K562 (cell line): Measurements from ENCODE around the gene SLMAP. TPM values are rescaled to one million over a fixed set of nuclear protein-coding genes. Genes with fewer than 3 reads are reported as not detected.

Experiments used
- ATAC-seq: fragments of 200-7000 bp; cut with Tn5 transposase; 3 replicates; pipeline ENCODE4 v1.9.1; 2020; ENCODE audit warnings: moderate library complexity
- BruUV-seq: library from RNA; stranded (reverse); fragments of 400-500 nt; replicated peaks from 2 replicates; lab custom pipeline; 2021; lab: Mats Ljungman, UMichigan
- CTCF ChIA-PET: fragments of 300-600 bp; formaldehyde crosslinking; extraction: SDS; loops from one replicate; lab custom pipeline; 2021; ENCODE audit warnings: low intra/inter-chr PET ratio; lab: Yijun Ruan, JAX
- POLR2A ChIA-PET: fragments of 300-600, 350-650 bp; sonication (Branson Sonifier 250); formaldehyde crosslinking; extraction: SDS; loops from one replicate; lab custom pipeline; 2021; ENCODE audit warnings: antibody characterized with exemption, inconsistent platforms; lab: Yijun Ruan, JAX
- DNase-seq, 4 experiments: peaks; one replicate each; pipeline versions ENCODE4 v3.0.0 to v3.0.0-alpha.2; 2011 to 2018; ENCODE audit warnings: low spot score in 3 of 4, mixed read lengths in 3 of 4; ENCODE audit errors: extremely low read depth in 1 of 4
- FAIRE-seq: peaks from 2 replicates; lab custom pipeline; 2011; peaks lifted over from hg19 to GRCh38; lab: Jason Lieb, UNC
- H2AFZ ChIP-seq: 2 replicates; pipeline ENCODE4 v1.6.0; 2011; ENCODE audit warnings: low read depth, low read length, control low read depth, inconsistent platforms
- H3K27ac ChIP-seq: fragments of 200-600 bp; 3 replicates; pipeline ENCODE4 v1.8.0; 2011; ENCODE audit warnings: low read depth, mild to moderate bottlenecking, control low read depth, inconsistent platforms, low read length, moderate library complexity, mixed read lengths; ENCODE audit errors: extremely low read depth
- H3K27me3 ChIP-seq, 2 experiments: fragments of 300-600 bp in 1 of 2; 2 replicates in 1 of 2; 3 replicates in 1 of 2; pipeline versions ENCODE4 v1.6.0 to v1.8.0; 2011; ENCODE audit warnings: inconsistent platforms in 2 of 2, low read length in 2 of 2, mild to moderate bottlenecking in 1 of 2, mixed read lengths in 1 of 2, moderate library complexity in 1 of 2; ENCODE audit not compliant: control insufficient read depth in 2 of 2, insufficient read depth in 2 of 2
- H3K36me3 ChIP-seq: fragments of 300-600 bp; 3 replicates; pipeline ENCODE4 v1.8.0; 2011; ENCODE audit warnings: mild to moderate bottlenecking, low read length, inconsistent platforms; ENCODE audit not compliant: control insufficient read depth, insufficient read depth
- H3K4me1 ChIP-seq, 2 experiments: fragments of 200-600 bp in 1 of 2; replicated peaks in 1 of 2; 2 replicates in 1 of 2; 3 replicates in 1 of 2; pipeline versions ENCODE4 v1.5.1 to v1.8.0; 2011; ENCODE audit warnings: inconsistent platforms in 2 of 2, low read length in 2 of 2, mild to moderate bottlenecking in 1 of 2, mixed read lengths in 1 of 2, moderate library complexity in 1 of 2; ENCODE audit not compliant: control insufficient read depth in 2 of 2, insufficient read depth in 2 of 2
- H3K4me2 ChIP-seq: 2 replicates; pipeline ENCODE4 v1.6.1; 2011; ENCODE audit warnings: low read length, control low read depth, inconsistent platforms, mixed read lengths; ENCODE audit not compliant: insufficient read depth
- H3K4me3 ChIP-seq: fragments of 200-600 bp; sonication (generic), shearing (Covaris generic); 2 replicates; pipeline ENCODE4 v1.5.1; 2016; ENCODE audit warnings: control low read depth, inconsistent platforms
- H3K79me2 ChIP-seq: fragments of 200-600 bp; 3 replicates; pipeline ENCODE4 v1.8.0; 2011; ENCODE audit warnings: low read length, inconsistent platforms; ENCODE audit not compliant: control insufficient read depth, insufficient read depth
- H3K9ac ChIP-seq, 2 experiments: 2 replicates each; pipeline versions ENCODE4 v1.6.0 to v1.6.1; 2011; ENCODE audit warnings: low read depth in 2 of 2, low read length in 2 of 2, control low read depth in 1 of 2, inconsistent platforms in 1 of 2, mild to moderate bottlenecking in 1 of 2, mixed read lengths in 1 of 2; ENCODE audit not compliant: insufficient read depth in 1 of 2
- H3K9me1 ChIP-seq: one replicate; pipeline ENCODE4 v1.6.0; 2011; ENCODE audit warnings: inconsistent platforms, mild to moderate bottlenecking, low read length, moderate library complexity; ENCODE audit not compliant: control insufficient read depth, insufficient read depth
- H3K9me3 ChIP-seq: replicated peaks from 2 replicates; pipeline ENCODE4 v1.5.1; 2011; ENCODE audit warnings: low read depth, low read length, inconsistent platforms; ENCODE audit not compliant: control insufficient read depth, insufficient read depth
- H4K20me1 ChIP-seq: replicated peaks from 2 replicates; pipeline ENCODE4 v1.6.1; 2011; ENCODE audit warnings: low read length, inconsistent platforms, mixed read lengths; ENCODE audit not compliant: control insufficient read depth, insufficient read depth
- EHMT2 ChIP-seq: fragments of 450-650 bp; IDR thresholded peaks from 2 replicates; pipeline ENCODE4 v1.6.1; 2018; ENCODE audit warnings: antibody characterized with exemption
- HLTF ChIP-seq: fragments of 450-650 bp; IDR thresholded peaks from 2 replicates; pipeline ENCODE4 v1.6.1; 2016
- KAT2B ChIP-seq: IDR thresholded peaks from one replicate; pipeline ENCODE4 v1.6.1; 2012; ENCODE audit warnings: low read depth, mild to moderate bottlenecking, control low read depth, inconsistent platforms, low read length, moderate library complexity
- NEUROD1 ChIP-seq: fragments of 150-350 bp; IDR thresholded peaks from 2 replicates; pipeline ENCODE4 v1.6.1; 2014; ENCODE audit warnings: borderline replicate concordance, low read length, low read depth; ENCODE audit not compliant: partially characterized antibody
- WGBS: fragments of 100-300 bp; shearing (Covaris generic); methylation state at CpG from one replicate; pipeline ENCODE4 v1.1.6; 2016; ENCODE audit warnings: low coverage, mixed read lengths; ENCODE audit not compliant: insufficient coverage; ENCODE audit errors: missing lambda C conversion rate; 5-methylcytosine and 5-hydroxymethylcytosine counted together
- in situ Hi-C: fragments of 300-500 bp; cut with MboI; formaldehyde crosslinking; loops from 4 replicates; pipeline ENCODE4 v1.15.0; 2018; ENCODE audit warnings: inconsistent platforms, mixed read lengths
- intact Hi-C: fragments of 100-400 bp; cut with micrococcal nuclease; formaldehyde crosslinking; loops from 2 replicates; pipeline ENCODE4 v1.14.2; 2022
- polyA plus RNA-seq, 8 experiments: library from polyadenylated mRNA; depleted of rRNA in 4 of 8; stranded (reverse) in 5 of 8; unstranded in 3 of 8; fragments of >200 nt; fragmentation: Nextera tagmentation in 2 of 8; fragmentation: Illumina TruSeq in 1 of 8; extraction: Ambion mirVana in 2 of 8; extraction: Trizol in 1 of 8; gene quantifications; 2 replicates each; pipeline versions ENCODE4 v1.2.1 to v1.2.3, GENCODE V29; 2011 to 2014; ENCODE audit warnings: inconsistent platforms in 1 of 8, missing spikeins in 1 of 8
- total RNA-seq, 7 experiments: library from RNA; depleted of rRNA in 6 of 7; stranded (reverse); fragments of >200 nt in 6 of 7; fragmentation: Illumina TruSeq in 2 of 7; extraction: Trizol in 2 of 7; gene quantifications; 2 replicates each; pipeline versions ENCODE4 v1.2.1 to v1.2.3, GENCODE V29; 2011 to 2021; ENCODE audit warnings: low replicate concordance in 1 of 7
- TF ChIP-seq, protein P1 (sequence below): fragments of 250-450 bp; sonication (Bioruptor Pico); IDR thresholded peaks from 2 replicates; pipeline ENCODE4 v1.4.0; 2020; ENCODE audit warnings: borderline replicate concordance

Gene SLMAP
- total and polyA plus RNA-seq, 9 of the 15 experiments (the other 6 are each of a cell fraction or from before 2014, with no cell fraction given), result 12.1 to 50.7 (median 28.3) TPM

DNA sequence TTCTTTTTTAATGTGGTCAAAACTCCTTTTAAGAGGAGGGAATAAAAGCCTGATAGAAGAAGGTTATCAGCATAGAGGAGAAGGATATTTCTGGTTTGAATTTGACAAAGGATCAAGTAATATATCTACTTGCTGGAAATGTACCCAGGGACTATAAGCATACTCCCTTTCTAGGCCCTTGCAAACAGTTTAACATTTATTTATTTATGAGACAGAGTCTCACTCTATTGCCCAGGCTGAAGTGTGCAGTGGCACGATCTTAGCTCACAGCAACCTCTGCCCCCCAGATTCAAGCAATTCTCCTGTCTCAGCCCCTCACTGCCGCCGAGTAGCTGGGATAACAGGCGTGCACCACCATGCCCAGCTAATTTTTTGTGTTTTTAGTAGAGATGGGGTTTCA lies 71.6 kb downstream of the SLMAP start:
- DNase-seq (no peak), ATAC-seq (no peak), FAIRE-seq (no peak)
- H3K27ac ChIP-seq, result no peak overlapping the region
- in situ Hi-C loops, result no loop called here
- intact Hi-C loops, result loop anchor here (10.0 kb wide), 1 partner anchor 183 kb away; no protein-coding TSS in a partner anchor
- no peak for TF ChIP-seq EHMT2
- TF ChIP-seq NEUROD1, result no peak
- TF ChIP-seq KAT2B, result no peak
- no peak for TF ChIP-seq HLTF
- TF ChIP-seq, protein P1, sequence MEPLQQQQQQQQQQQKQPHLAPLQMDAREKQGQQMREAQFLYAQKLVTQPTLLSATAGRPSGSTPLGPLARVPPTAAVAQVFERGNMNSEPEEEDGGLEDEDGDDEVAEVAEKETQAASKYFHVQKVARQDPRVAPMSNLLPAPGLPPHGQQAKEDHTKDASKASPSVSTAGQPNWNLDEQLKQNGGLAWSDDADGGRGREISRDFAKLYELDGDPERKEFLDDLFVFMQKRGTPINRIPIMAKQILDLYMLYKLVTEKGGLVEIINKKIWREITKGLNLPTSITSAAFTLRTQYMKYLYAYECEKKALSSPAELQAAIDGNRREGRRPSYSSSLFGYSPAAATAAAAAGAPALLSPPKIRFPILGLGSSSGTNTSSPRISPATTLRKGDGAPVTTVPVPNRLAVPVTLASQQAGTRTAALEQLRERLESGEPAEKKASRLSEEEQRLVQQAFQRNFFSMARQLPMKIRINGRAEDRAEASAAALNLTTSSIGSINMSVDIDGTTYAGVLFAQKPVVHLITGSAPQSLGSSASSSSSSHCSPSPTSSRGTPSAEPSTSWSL (CRISPR knock-in tag), result no peak
- H4K20me1 ChIP-seq, result no peaks in the 10 kb centered on the region
- no peaks in the 10 kb centered on the region for H3K9me3 ChIP-seq
- no peak overlapping the region for H2AFZ ChIP-seq
- no peak overlapping the region for H3K4me3 ChIP-seq
- no peak overlapping the region for H3K4me2 ChIP-seq
- POLR2A ChIA-PET, result interaction anchor here (0.9 kb wide), 1 partner anchor 71 kb away, joined by 3 read pairs; no protein-coding TSS in a partner anchor
- WGBS, result 89% methylated on average over 4 of the region's 4 CpGs
- H3K79me2 ChIP-seq, result peaks cover 32% of the 10 kb centered on the region
- BruUV-seq, result no TSS peak
- H3K36me3 ChIP-seq, result peaks cover 11% of the 10 kb centered on the region; the same call in 2 of the 3 replicates
- H3K9ac ChIP-seq, result no peak overlapping the region
- no peaks in the 10 kb centered on the region; a peak in 1 of 5 replicates for H3K4me1 ChIP-seq
- no peaks in the 10 kb centered on the region for H3K27me3 ChIP-seq
- CTCF ChIA-PET, result no interaction called here
- H3K9me1 ChIP-seq, result no peaks in the 10 kb centered on the region
